Trophoblast cell (in vitro differentiated cells and primary cell): ENCODE results near the gene BSPRY.

Source experiments
- DNase-seq, 2 donors: peaks; one replicate each; pipeline ENCODE4 v3.0.0-alpha.2; 2016
- H2AFZ ChIP-seq: 2 replicates; pipeline ENCODE4 v1.6.1; 2013; ENCODE audit warnings: low read length, moderate library complexity, mild to moderate bottlenecking; ENCODE audit not compliant: insufficient read depth, poor library complexity
- H2AK5ac ChIP-seq: 2 replicates; pipeline ENCODE4 v1.6.1; 2013; ENCODE audit warnings: mild to moderate bottlenecking, low read length
- H2BK120ac ChIP-seq: 2 replicates; pipeline ENCODE4 v1.6.1; 2013; ENCODE audit warnings: low read length, mild to moderate bottlenecking, moderate library complexity; ENCODE audit not compliant: insufficient read depth, poor library complexity
- H2BK12ac ChIP-seq: 2 replicates; pipeline ENCODE4 v1.6.1; 2013; ENCODE audit warnings: mild to moderate bottlenecking, low read length, moderate library complexity
- H2BK5ac ChIP-seq: 2 replicates; pipeline ENCODE4 v1.6.1; 2013; ENCODE audit warnings: low read length, low read depth, moderate library complexity, mild to moderate bottlenecking; ENCODE audit not compliant: poor library complexity
- H3K14ac ChIP-seq: 2 replicates; pipeline ENCODE4 v1.6.1; 2013; ENCODE audit warnings: mild to moderate bottlenecking, low read length
- H3K18ac ChIP-seq: 2 replicates; pipeline ENCODE4 v1.6.1; 2013; ENCODE audit warnings: mild to moderate bottlenecking, low read length
- H3K23ac ChIP-seq: 2 replicates; pipeline ENCODE4 v1.6.1; 2013; ENCODE audit warnings: low read length
- H3K27ac ChIP-seq: 2 replicates; pipeline ENCODE4 v1.5.1; 2013; ENCODE audit warnings: low read depth, mild to moderate bottlenecking, inconsistent platforms, low read length, moderate library complexity
- H3K27me3 ChIP-seq: 2 replicates; pipeline ENCODE4 v1.6.1; 2013; ENCODE audit warnings: inconsistent platforms, mild to moderate bottlenecking, low read length, moderate library complexity; ENCODE audit not compliant: insufficient read depth
- H3K36me3 ChIP-seq, 2 experiments: 1 replicate in 1 of 2; 2 replicates in 1 of 2; pipeline ENCODE4 v1.6.1; 2013; ENCODE audit warnings: low read length in 2 of 2, mild to moderate bottlenecking in 2 of 2, moderate library complexity in 1 of 2; ENCODE audit not compliant: insufficient read depth in 2 of 2, control insufficient read depth in 1 of 2
- H3K4ac ChIP-seq: 2 replicates; pipeline ENCODE4 v1.6.1; 2013; ENCODE audit warnings: low read depth, mild to moderate bottlenecking, low read length, moderate library complexity
- H3K4me1 ChIP-seq, 2 experiments: 1 replicate in 1 of 2; 2 replicates in 1 of 2; pipeline ENCODE4 v1.6.1; 2013; ENCODE audit warnings: low read length in 2 of 2, mild to moderate bottlenecking in 2 of 2, moderate library complexity in 1 of 2; ENCODE audit not compliant: insufficient read depth in 2 of 2, control insufficient read depth in 1 of 2
- H3K4me2 ChIP-seq: 2 replicates; pipeline ENCODE4 v1.6.1; 2013; ENCODE audit warnings: inconsistent platforms, mild to moderate bottlenecking, low read length, moderate library complexity
- H3K4me3 ChIP-seq: 2 replicates; pipeline ENCODE4 v1.5.1; 2013; ENCODE audit warnings: mild to moderate bottlenecking, low read depth, low read length, inconsistent platforms
- H3K79me1 ChIP-seq: one replicate; pipeline ENCODE4 v1.6.1; 2013; ENCODE audit warnings: low read length
- H3K79me2 ChIP-seq: 2 replicates; pipeline ENCODE4 v1.6.1; 2013; ENCODE audit warnings: low read length, mild to moderate bottlenecking; ENCODE audit not compliant: control insufficient read depth, insufficient read depth, poor library complexity
- H3K9ac ChIP-seq: 2 replicates; pipeline ENCODE4 v1.6.1; 2013; ENCODE audit warnings: mild to moderate bottlenecking, low read length
- H3K9me3 ChIP-seq: 2 replicates; pipeline ENCODE4 v1.6.1; 2013; ENCODE audit warnings: low read depth, mild to moderate bottlenecking, control low read depth, inconsistent platforms, low read length; ENCODE audit not compliant: insufficient read depth
- H4K12ac ChIP-seq: 2 replicates; pipeline ENCODE4 v1.6.1; 2013; ENCODE audit warnings: low read depth, mild to moderate bottlenecking, low read length, moderate library complexity
- H4K8ac ChIP-seq: 2 replicates; pipeline ENCODE4 v1.6.1; 2013; ENCODE audit warnings: low read depth, mild to moderate bottlenecking, low read length, moderate library complexity
- H4K91ac ChIP-seq: one replicate; pipeline ENCODE4 v1.6.1; 2013; ENCODE audit warnings: low read depth, mild to moderate bottlenecking, low read length, moderate library complexity
- WGBS: extraction: QIAGEN DNeasy Blood & Tissue Kit; methylation state at CpG from one replicate; pipeline ENCODE4 v1.1.7; 2013; ENCODE audit warnings: missing lambda C conversion rate; ENCODE audit not compliant: insufficient read length, insufficient coverage; ENCODE audit errors: extremely low coverage; 5-methylcytosine and 5-hydroxymethylcytosine counted together

Gene BSPRY

DNA sequence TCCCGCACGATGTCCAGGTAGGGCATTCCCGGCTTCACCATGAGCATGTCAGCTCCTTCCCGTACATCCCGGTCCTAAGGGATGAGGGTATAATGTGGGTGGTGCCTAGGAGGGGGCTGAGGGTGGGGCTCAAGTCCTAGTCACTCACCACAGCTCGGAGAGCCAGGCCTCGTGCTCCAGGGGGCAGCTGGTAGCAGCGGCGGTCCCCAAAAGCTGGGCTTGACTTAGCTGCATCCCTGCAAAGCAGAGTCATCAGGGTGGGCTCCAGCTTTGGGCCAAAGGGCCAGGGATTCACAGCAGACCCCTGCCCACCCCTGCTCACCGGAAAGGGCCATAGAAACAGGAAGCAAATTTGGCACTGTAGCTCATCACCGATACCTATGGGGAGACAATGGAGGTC, 40.1 kb downstream of the BSPRY start:
- Histone ChIP-seq H3K79me1 (no peaks in the 10 kb centered on the region), H2BK120ac (no peak overlapping the region), H4K91ac (no peak overlapping the region), H3K27me3 (no peaks in the 10 kb centered on the region), H3K79me2 (no peaks in the 10 kb centered on the region), H3K9ac (no peak overlapping the region), H2AFZ (no peak overlapping the region), H3K4me2 (no peak overlapping the region), H3K36me3 (peaks cover 41 to 47% of the 10 kb centered on the region in 2 experiments), H3K4me3 (no peak overlapping the region), H3K4me1 (peaks cover 0 to 6% of the 10 kb centered on the region in 2 experiments), H2AK5ac (no peak overlapping the region), H4K8ac (no peak overlapping the region), H3K14ac (no peak overlapping the region), H3K18ac (no peak overlapping the region), H4K12ac (no peak overlapping the region), H3K4ac (no peak overlapping the region), H3K27ac (no peak overlapping the region), H2BK5ac (no peak overlapping the region), H3K9me3 (peaks cover 7% of the 10 kb centered on the region), H3K23ac (no peak overlapping the region), H2BK12ac (no peak overlapping the region)
- no CpG with 5 or more reads among the region's 11 CpGs for WGBS
- no peak for DNase-seq

DNA sequence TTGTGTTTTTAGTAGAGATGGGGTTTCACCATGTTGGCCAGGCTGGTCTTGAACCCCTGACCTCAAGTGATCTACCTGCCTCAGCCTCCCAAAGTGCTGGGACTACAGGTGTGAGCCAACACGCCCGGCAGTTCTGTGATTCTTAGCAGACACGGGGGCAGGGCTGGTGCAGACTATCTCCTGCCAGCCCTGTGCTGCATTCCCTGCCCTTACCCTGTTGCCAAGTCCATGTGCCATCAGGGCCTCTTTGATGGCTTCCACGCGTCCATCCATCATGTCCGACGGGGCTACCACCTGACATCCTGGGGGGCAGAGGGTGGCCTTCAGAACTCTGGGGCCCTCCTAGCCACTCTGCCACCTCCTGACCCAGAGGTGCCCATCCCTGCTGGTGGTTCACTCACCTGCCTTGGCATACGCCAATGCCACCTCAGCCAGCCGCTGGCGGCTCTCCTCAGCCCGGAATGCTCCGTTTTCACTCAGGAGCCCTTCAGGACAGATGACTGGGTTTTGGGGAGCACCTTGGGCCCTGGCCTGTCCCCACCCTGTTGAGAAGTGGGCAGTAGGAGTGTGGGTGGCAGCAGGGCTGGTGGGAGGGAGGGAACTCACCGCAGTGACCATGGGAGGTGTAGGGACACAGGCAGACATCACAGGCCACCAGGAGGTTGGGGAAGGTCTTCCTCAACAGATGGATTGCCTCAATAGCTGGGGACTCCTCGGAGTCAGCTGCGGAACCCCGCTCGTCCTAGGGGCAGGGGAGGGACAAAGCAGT, 41.0 kb downstream of the BSPRY start:
- WGBS, result no CpG with 5 or more reads among the region's 17 CpGs
- Histone ChIP-seq H3K79me2 (no peaks in the 10 kb centered on the region), H2AK5ac (no peak overlapping the region)

DNA sequence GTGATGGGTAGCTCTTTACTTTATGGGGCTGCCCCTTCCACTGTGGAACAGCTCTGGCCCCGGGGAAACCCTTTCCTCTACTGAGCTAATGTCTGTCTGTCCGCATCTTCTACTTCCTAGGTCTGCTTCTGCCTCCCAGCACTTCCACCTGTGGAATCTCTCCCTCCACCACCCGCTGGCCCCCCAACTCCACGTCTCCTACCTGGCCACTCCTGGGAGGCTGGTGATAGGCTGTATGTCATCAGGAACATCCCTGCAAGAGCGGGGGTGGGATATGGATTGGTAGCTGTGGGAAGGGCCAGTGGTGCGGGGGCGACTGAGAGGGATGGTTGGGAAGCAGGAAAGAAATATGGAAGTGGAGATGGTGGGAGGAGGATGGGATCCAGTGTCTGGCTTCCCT, 42.6 kb downstream of the BSPRY start:
- H2AFZ ChIP-seq, result no peak overlapping the region
- no peak overlapping the region for H3K4ac ChIP-seq
- H4K8ac ChIP-seq, result no peak overlapping the region
- no peak overlapping the region for H2BK5ac ChIP-seq
- H3K79me2 ChIP-seq, result no peaks in the 10 kb centered on the region
- peaks cover 3 to 9% of the 10 kb centered on the region in 2 experiments for H3K4me1 ChIP-seq
- H3K18ac ChIP-seq, result no peak overlapping the region
- H3K14ac ChIP-seq, result no peak overlapping the region
- H3K27ac ChIP-seq, result no peak overlapping the region
- H3K4me3 ChIP-seq, result no peak overlapping the region
- H2AK5ac ChIP-seq, result no peak overlapping the region
- H2BK12ac ChIP-seq, result no peak overlapping the region
- DNase-seq, result no peak
- no peak overlapping the region for H3K4me2 ChIP-seq
- H3K36me3 ChIP-seq, result peaks cover 41 to 47% of the 10 kb centered on the region in 2 experiments
- no peak overlapping the region for H3K23ac ChIP-seq
- H3K9me3 ChIP-seq, result peaks cover 6% of the 10 kb centered on the region
- H4K91ac ChIP-seq, result no peak overlapping the region
- H3K79me1 ChIP-seq, result no peaks in the 10 kb centered on the region
- H4K12ac ChIP-seq, result no peak overlapping the region
- no peak overlapping the region for H3K9ac ChIP-seq
- WGBS, result no CpG with 5 or more reads among the region's 7 CpGs
- no peaks in the 10 kb centered on the region for H3K27me3 ChIP-seq
- no peak overlapping the region for H2BK120ac ChIP-seq

More for the DNA sequence above, 41.0 kb downstream of the BSPRY start:
- Histone ChIP-seq H4K12ac (no peak overlapping the region), H3K4me2 (no peak overlapping the region), H3K14ac (no peak overlapping the region), H3K9me3 (peaks cover 7% of the 10 kb centered on the region), H3K79me1 (no peaks in the 10 kb centered on the region), H3K27me3 (no peaks in the 10 kb centered on the region), H3K36me3 (peaks cover 41 to 47% of the 10 kb centered on the region in 2 experiments), H3K23ac (no peak overlapping the region), H2BK12ac (no peak overlapping the region), H2AFZ (no peak overlapping the region), H2BK120ac (no peak overlapping the region), H2BK5ac (no peak overlapping the region), H3K4me1 (peaks cover 0 to 6% of the 10 kb centered on the region in 2 experiments), H3K9ac (no peak overlapping the region), H3K4ac (no peak overlapping the region), H3K4me3 (no peak overlapping the region), H4K91ac (no peak overlapping the region), H4K8ac (no peak overlapping the region), H3K27ac (no peak overlapping the region), H3K18ac (no peak overlapping the region)
- no peak for DNase-seq

DNA sequence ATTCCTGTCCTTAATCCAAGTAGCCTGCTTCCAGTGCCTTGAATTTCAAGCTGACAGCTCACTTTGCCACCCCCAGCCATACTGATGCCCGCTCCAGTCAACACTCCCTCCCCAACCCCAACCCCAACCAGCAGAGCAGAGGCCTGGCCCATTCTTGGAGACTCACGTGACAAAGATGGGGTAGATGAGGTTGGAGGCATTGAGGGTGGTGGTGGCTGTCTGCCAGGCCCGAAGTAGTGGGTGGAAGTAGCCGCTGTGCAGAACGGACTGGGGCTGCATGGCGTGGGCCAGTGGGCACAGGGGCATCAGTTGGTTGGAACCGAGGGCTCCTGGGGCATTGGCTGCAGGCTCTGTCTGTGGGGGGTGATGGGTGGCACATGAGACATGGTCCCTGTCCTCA, 43.9 kb downstream of the BSPRY start:
- no peak overlapping the region for H3K23ac ChIP-seq
- H3K27me3 ChIP-seq, result no peaks in the 10 kb centered on the region
- H2AK5ac ChIP-seq, result no peak overlapping the region
- no peak overlapping the region for H3K9ac ChIP-seq
- H2AFZ ChIP-seq, result no peak overlapping the region
- H3K27ac ChIP-seq, result no peak overlapping the region
- no peak overlapping the region for H2BK12ac ChIP-seq
- H3K4me2 ChIP-seq, result no peak overlapping the region
- peaks cover 35 to 42% of the 10 kb centered on the region in 2 experiments for H3K36me3 ChIP-seq
- no peaks in the 10 kb centered on the region for H3K79me2 ChIP-seq
- H3K4ac ChIP-seq, result no peak overlapping the region
- no peak overlapping the region for H3K4me3 ChIP-seq
- H4K8ac ChIP-seq, result no peak overlapping the region
- H4K91ac ChIP-seq, result no peak overlapping the region
- no peak overlapping the region for H4K12ac ChIP-seq
- no peak overlapping the region for H3K14ac ChIP-seq
- H3K79me1 ChIP-seq, result peaks cover 2% of the 10 kb centered on the region
- H2BK120ac ChIP-seq, result no peak overlapping the region
- peaks cover 5 to 12% of the 10 kb centered on the region in 2 experiments for H3K4me1 ChIP-seq
- no peak for DNase-seq
- H2BK5ac ChIP-seq, result no peak overlapping the region
- peaks cover 5% of the 10 kb centered on the region for H3K9me3 ChIP-seq
- no peak overlapping the region for H3K18ac ChIP-seq
- WGBS, result no CpG with 5 or more reads among the region's 7 CpGs
